ENCODE data around the gene GCSAM.

Gene GCSAM

DNA sequence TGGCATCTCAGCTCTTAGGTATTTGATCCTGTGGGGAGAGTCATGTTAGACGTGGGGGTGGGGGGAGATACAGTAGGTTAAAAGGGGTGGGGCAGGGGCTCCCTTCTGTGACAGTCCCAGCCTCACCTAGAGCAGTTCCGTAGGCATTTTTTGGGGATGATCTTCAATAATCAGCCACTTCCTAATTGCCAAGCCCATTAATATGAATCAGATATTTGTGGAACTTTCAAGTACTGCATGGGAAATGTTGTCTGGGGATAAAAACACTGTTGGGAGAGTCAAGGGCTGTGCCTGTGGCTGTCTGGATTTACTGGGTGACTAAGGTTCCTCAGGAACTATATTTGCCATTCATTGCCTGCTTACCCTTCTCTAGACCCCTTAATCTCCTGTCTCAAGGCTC lies 37.3 kb downstream of the GCSAM start:
- no peaks in the 10 kb centered on the region for H3K27me3 ChIP-seq (ENCODE audit: control insufficient read depth in 1 of 2, insufficient read depth in 2 of 2, low read length in 2 of 2)
- H3K4me3 ChIP-seq (ENCODE audit: low read depth in 1 of 2, low read length in 2 of 2): no peak overlapping the region
- no peaks in the 10 kb centered on the region for H3K36me3 ChIP-seq (ENCODE audit: insufficient read depth, low read length)
- no peaks in the 10 kb centered on the region for H3K4me1 ChIP-seq (ENCODE audit: insufficient read depth, low read length)
- H3K9me3 ChIP-seq (ENCODE audit: low read length): no peaks in the 10 kb centered on the region
- no peak overlapping the region for H3K9ac ChIP-seq (ENCODE audit: low read length)
- H3K27ac ChIP-seq (ENCODE audit: low read depth, low read length): no peak overlapping the region

DNA sequence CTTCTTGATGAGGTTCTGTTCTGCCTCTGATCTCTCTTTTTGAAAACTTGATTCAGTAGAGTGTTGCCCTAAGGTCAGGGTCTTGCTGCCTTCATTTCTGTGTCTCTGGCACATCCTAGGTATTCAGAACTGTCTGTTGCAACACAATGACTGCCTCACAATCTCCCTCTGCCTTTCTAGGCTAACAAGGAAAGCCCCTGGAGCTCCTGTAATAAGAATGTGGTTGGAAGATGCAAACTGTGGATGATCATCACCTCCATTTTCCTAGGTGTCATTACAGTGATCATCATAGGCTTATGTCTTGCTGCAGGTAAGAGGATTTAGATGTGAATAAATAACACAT lies 39.9 kb downstream of the GCSAM start:
- no peaks in the 10 kb centered on the region for H3K9me3 ChIP-seq (ENCODE audit: low read length)
- H3K27ac ChIP-seq (ENCODE audit: low read depth, low read length): no peak overlapping the region
- no peaks in the 10 kb centered on the region for H3K4me1 ChIP-seq (ENCODE audit: insufficient read depth, low read length)
- H3K9ac ChIP-seq (ENCODE audit: low read length): no peak overlapping the region
- H3K4me3 ChIP-seq (ENCODE audit: low read depth in 1 of 2, low read length in 2 of 2): no peak overlapping the region
- no peaks in the 10 kb centered on the region for H3K36me3 ChIP-seq (ENCODE audit: insufficient read depth, low read length)
- H3K27me3 ChIP-seq (ENCODE audit: control insufficient read depth in 1 of 2, insufficient read depth in 2 of 2, low read length in 2 of 2): no peaks in the 10 kb centered on the region

DNA sequence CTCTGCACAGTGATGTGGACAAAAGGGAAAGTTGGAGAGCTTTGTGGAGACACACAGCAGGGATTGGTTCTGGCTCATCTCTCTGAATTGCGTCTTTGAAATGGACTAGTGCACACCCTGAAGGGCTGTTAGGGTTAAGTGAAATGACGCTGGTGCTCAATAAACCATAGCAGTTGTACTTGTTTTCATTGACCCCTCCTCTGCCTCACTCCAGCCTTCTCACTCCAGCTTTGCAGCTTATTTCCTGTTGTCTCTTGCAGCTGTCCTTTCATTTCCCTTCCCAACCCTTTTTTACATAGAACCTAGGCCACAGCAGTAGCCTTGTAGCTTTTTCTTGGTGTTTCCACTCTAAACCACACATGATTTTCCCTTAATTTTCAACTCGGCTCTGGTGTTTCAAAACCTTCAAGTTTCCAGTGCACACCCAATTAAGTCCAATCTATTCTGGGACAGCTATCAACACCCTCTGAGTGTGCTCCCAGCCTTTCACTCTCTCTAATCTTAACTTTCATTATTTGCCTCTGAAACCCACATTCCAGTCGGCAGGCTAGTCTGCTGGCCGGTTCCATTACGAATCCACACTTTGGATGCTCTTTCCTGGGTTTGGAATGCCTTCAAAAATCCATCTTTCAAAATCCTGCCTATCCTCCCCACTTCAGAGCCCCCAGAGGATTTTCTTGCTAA lies 40.4 kb downstream of the GCSAM start:
- Histone ChIP-seq H3K9me3 (ENCODE audit: low read length) (no peaks in the 10 kb centered on the region), H3K9ac (ENCODE audit: low read length) (no peak overlapping the region), H3K27ac (ENCODE audit: low read depth, low read length) (no peak overlapping the region), H3K36me3 (ENCODE audit: insufficient read depth, low read length) (no peaks in the 10 kb centered on the region), H3K27me3 (ENCODE audit: control insufficient read depth in 1 of 2, insufficient read depth in 2 of 2, low read length in 2 of 2) (no peaks in the 10 kb centered on the region), H3K4me3 (ENCODE audit: low read depth in 1 of 2, low read length in 2 of 2) (no peak overlapping the region), H3K4me1 (ENCODE audit: insufficient read depth, low read length) (no peaks in the 10 kb centered on the region)

DNA sequence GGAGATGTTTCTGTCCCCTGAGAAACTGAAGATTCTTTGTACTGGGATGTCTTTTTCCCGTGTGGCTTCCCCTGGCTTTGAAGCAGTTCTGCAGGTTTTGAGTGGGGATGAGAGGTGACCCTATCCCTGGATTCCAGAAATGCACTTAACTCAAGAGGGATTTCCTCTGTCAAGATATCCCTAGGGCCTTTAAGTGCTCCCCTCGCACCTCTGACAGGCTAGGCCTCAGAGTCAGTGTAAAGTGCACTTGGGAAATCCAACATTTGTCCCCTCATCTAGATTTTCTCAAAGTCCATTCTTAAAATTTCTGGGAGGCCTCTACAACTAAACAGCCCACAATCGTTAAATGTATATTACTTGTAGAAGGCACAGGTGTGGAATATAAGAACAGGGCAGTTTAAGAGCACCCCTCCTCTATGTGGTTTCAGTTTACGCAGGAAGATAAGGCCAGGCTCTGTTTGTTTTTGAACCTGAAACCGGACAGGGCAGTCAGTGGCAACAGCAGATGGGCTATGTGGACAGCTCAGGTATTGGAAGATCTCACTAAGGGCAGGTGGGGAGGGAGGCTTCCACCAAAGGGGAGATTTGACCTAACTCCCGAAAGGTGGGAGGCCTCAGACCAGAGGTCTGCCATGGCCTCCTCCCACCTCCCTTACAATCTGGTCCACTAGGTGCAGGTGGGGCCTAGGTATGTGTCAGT lies 42.0 kb downstream of the GCSAM start:
- Histone ChIP-seq H3K4me1 (ENCODE audit: insufficient read depth, low read length) (no peaks in the 10 kb centered on the region), H3K27ac (ENCODE audit: low read depth, low read length) (no peak overlapping the region), H3K9me3 (ENCODE audit: low read length) (no peaks in the 10 kb centered on the region), H3K36me3 (ENCODE audit: insufficient read depth, low read length) (no peaks in the 10 kb centered on the region), H3K27me3 (ENCODE audit: control insufficient read depth in 1 of 2, insufficient read depth in 2 of 2, low read length in 2 of 2) (no peaks in the 10 kb centered on the region), H3K9ac (ENCODE audit: low read length) (no peak overlapping the region), H3K4me3 (ENCODE audit: low read depth in 1 of 2, low read length in 2 of 2) (no peak overlapping the region)

DNA sequence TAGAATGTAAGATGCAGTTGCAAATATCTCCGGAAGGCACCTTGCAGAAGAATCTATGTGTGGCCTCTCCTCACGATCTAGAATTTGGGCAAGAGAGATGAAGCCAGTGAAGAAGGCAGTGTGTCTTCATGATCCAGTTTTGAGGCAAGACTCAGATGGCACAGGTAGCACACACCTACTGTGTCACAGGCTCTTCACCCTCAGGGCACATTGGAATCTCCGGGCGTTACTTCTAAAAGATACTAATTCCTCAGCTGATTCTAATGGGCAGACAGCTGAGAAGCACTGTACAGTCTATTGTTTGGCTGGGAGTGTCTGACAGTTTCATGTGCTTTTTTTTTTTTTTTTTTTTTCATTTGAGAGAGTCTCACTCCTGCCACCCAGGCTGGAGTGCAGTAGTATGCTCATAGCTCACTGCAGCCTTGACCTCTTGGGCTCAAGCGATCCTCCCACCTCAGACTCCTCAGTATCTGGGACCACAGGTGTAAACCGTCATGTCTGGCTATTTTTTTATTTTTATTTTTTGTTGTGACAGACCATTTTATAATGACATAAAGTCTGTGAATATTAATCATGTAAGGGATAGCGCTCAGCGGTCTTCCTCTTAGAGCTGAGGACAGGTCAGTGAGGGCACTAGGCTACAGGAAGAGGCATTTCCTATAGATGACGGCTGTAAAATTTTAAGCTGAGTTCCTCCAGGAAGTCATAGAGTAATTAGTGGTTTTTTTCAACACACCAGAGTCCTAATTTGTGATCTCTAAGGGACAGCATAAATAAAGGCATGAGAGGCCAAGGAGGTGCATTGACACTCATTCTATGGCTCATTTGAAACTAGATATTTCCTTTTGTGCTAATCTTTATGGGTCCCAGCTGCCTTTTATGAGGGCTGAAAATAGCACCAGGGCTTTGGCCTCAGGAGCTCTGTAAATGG lies 42.8 kb downstream of the GCSAM start:
- H3K9ac ChIP-seq (ENCODE audit: low read length): no peak overlapping the region
- no peaks in the 10 kb centered on the region for H3K9me3 ChIP-seq (ENCODE audit: low read length)
- H3K27me3 ChIP-seq (ENCODE audit: control insufficient read depth in 1 of 2, insufficient read depth in 2 of 2, low read length in 2 of 2): no peaks in the 10 kb centered on the region
- no peak overlapping the region for H3K27ac ChIP-seq (ENCODE audit: low read depth, low read length)
- no peaks in the 10 kb centered on the region for H3K36me3 ChIP-seq (ENCODE audit: insufficient read depth, low read length)
- no peak overlapping the region for H3K4me3 ChIP-seq (ENCODE audit: low read depth in 1 of 2, low read length in 2 of 2)
- no peaks in the 10 kb centered on the region for H3K4me1 ChIP-seq (ENCODE audit: insufficient read depth, low read length)

DNA sequence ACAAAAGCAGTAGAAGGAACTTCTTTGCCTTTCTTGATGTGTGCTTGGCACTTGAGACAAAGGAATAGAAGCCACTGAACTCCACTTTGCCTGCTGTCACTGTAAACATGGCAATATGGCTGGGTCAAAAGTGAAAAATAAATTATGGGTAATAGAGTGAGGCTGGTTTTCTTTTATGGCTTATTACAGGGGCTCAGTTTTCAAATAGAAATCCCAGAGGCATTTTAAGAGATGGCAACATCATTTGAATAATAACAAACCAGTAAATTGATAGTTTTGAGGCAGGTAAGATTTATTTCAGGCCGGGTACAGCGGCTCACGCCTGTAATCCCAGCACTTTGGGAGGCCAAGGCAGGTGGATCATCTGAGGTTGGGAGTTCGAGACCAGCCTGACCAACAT lies 44.1 kb downstream of the GCSAM start:
- Histone ChIP-seq H3K27me3 (ENCODE audit: control insufficient read depth in 1 of 2, insufficient read depth in 2 of 2, low read length in 2 of 2) (no peaks in the 10 kb centered on the region), H3K27ac (ENCODE audit: low read depth, low read length) (no peak overlapping the region), H3K9ac (ENCODE audit: low read length) (no peak overlapping the region), H3K4me3 (ENCODE audit: low read depth in 1 of 2, low read length in 2 of 2) (no peak overlapping the region), H3K4me1 (ENCODE audit: insufficient read depth, low read length) (no peaks in the 10 kb centered on the region), H3K36me3 (ENCODE audit: insufficient read depth, low read length) (no peaks in the 10 kb centered on the region), H3K9me3 (ENCODE audit: low read length) (no peaks in the 10 kb centered on the region)

DNA sequence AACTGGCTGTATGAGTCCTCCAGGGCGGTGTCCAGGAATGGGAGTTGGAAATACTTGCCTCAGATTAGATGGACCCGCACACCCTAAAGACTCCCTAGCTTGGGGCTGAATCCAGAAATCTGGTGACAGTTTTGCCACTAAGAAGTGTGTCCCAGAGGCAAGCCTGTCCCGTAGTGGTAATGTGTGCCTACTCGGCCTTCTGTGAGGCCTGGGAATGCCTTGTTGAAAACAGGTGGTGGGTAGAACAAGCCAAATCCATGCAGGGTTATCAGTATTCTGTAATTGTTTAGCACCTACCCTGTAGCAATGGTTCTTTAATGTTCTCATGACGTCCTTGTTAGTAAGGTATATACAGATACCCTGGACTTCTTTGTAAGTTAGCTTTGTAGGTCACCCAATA lies 45.3 kb downstream of the GCSAM start:
- no peak overlapping the region for H3K9ac ChIP-seq (ENCODE audit: low read length)
- H3K9me3 ChIP-seq (ENCODE audit: low read length): no peaks in the 10 kb centered on the region
- H3K27ac ChIP-seq (ENCODE audit: low read depth, low read length): no peak overlapping the region
- no peak overlapping the region for H3K4me3 ChIP-seq (ENCODE audit: low read depth in 1 of 2, low read length in 2 of 2)
- H3K4me1 ChIP-seq (ENCODE audit: insufficient read depth, low read length): no peaks in the 10 kb centered on the region
- H3K36me3 ChIP-seq (ENCODE audit: insufficient read depth, low read length): no peaks in the 10 kb centered on the region
- H3K27me3 ChIP-seq (ENCODE audit: control insufficient read depth in 1 of 2, insufficient read depth in 2 of 2, low read length in 2 of 2): no peaks in the 10 kb centered on the region

DNA sequence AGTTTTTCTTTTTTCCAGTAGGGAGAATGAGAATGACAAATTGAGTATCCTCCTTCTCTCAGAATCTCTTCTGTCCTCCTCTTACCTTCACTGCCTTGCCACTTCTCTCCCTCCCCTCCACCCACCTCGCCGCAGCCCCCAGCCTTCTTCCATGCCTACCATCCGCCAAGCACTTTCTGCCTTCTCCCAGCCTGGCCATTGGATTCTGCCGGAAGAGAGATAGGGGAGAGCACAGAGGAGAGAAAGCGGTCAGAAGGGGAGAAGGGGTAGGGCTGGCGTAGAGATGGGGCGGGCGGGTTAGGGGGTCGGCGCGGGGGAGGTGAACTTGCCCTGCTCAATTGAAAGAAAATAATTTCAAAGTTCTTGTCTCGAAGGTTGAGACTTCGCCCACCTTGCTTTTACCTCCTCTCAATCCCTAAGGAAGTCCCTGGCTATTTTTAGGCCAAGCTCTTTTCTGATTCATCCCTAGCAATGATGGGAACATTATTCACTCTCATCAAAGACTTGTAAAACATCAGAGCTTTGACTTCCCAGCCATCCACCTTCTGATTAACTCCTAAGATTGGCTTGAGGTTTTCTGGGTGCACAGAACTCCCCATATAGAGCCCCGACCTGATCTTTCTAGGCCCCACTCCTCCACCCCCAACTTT lies 46.0 kb downstream of the GCSAM start:
- Histone ChIP-seq H3K27me3 (ENCODE audit: control insufficient read depth in 1 of 2, insufficient read depth in 2 of 2, low read length in 2 of 2) (no peaks in the 10 kb centered on the region), H3K36me3 (ENCODE audit: insufficient read depth, low read length) (no peaks in the 10 kb centered on the region), H3K4me1 (ENCODE audit: insufficient read depth, low read length) (no peaks in the 10 kb centered on the region), H3K9me3 (ENCODE audit: low read length) (no peaks in the 10 kb centered on the region), H3K9ac (ENCODE audit: low read length) (no peak overlapping the region), H3K4me3 (ENCODE audit: low read depth in 1 of 2, low read length in 2 of 2) (peak overlapping the region; percentile 53 to 56), H3K27ac (ENCODE audit: low read depth, low read length) (no peak overlapping the region)

DNA sequence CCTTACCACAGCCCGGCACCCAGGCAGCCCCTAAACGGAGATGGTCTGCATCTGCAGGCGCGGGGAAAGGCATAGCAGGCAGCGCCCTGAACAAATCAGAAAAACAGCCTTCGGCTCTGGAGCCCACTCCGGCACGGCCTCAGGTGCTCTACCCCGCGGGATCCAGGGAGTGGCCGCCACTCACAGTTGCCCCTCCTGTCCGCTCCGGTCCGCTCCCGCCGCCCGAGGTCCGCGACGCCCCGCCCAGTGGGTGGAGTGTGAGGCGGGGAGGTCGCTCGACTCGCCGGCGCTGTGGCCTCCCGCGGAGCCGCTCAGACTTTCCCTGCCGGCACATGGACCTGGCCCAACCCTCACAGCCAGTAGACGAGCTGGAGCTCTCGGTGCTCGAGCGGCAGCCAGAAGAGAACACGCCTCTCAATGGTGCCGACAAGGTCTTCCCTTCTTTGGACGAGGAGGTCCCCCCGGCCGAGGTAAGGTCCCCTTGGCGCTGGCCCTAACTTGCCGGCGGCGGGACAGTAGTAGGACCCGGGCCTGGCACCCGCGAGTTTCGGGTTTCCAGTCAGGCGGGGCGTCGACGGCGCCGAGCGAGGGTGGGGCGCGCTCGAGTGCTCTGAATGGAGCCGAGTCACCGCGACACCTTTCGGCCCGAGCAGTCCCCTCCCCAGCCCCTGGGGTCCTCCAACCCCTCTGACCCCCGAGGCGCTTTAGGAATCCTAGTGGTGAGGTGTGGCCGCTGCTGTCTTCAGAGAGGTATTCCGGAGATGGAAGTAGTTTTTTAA lies 46.8 kb downstream of the GCSAM start, which contains the start of gene C3orf52:
C3orf52 (plus strand) TSS at position 314 of the 779 bp plus-strand sequence; CDS start at position 333, 19 bp downstream.
- H3K4me1 ChIP-seq (ENCODE audit: insufficient read depth, low read length): no peaks in the 10 kb centered on the region
- H3K4me3 ChIP-seq (ENCODE audit: low read depth in 1 of 2, low read length in 2 of 2): peak within 1 kb of the TSS; percentile 53 to 56
- H3K27me3 ChIP-seq (ENCODE audit: control insufficient read depth in 1 of 2, insufficient read depth in 2 of 2, low read length in 2 of 2): no peaks in the 10 kb centered on the region
- no peaks in the 10 kb centered on the region for H3K36me3 ChIP-seq (ENCODE audit: insufficient read depth, low read length)
- no peak within 1 kb of the TSS for H3K27ac ChIP-seq (ENCODE audit: low read depth, low read length)
- H3K9ac ChIP-seq (ENCODE audit: low read length): no peak within 1 kb of the TSS
- H3K9me3 ChIP-seq (ENCODE audit: low read length): no peaks in the 10 kb centered on the region

DNA sequence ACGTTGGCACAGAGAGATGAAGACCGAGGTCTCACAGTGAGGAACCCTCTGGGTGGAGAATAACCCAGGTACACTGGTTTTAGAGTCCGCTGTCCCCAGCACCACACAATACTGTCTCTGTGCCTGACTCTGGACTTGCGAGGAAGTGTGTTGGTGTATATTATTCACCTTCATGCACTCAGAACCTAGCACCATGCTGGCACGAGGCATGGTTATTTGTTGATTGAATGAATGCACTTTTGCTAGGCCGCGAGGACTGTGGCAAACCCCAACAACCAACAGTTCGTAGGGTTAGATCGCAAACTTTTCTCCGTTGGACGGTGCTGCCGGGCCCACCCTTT lies 47.3 kb downstream of the GCSAM start:
- Histone ChIP-seq H3K4me3 (ENCODE audit: low read depth in 1 of 2, low read length in 2 of 2) (peak overlapping the region; percentile 53 to 56), H3K4me1 (ENCODE audit: insufficient read depth, low read length) (no peaks in the 10 kb centered on the region), H3K36me3 (ENCODE audit: insufficient read depth, low read length) (no peaks in the 10 kb centered on the region), H3K9ac (ENCODE audit: low read length) (no peak overlapping the region), H3K27ac (ENCODE audit: low read depth, low read length) (no peak overlapping the region), H3K9me3 (ENCODE audit: low read length) (no peaks in the 10 kb centered on the region), H3K27me3 (ENCODE audit: control insufficient read depth in 1 of 2, insufficient read depth in 2 of 2, low read length in 2 of 2) (no peaks in the 10 kb centered on the region)

Data from muscle layer of colon (tissue), 2 donors.